HepG2 (cell line): Measurements from ENCODE around the gene AK8. TPM values are rescaled to one million over a fixed set of nuclear protein-coding genes. Genes with fewer than 3 reads are reported as not detected.

ENCODE experiments used
- ATAC-seq: fragments of 200-7000 bp; cut with Tn5 transposase; 3 replicates; pipeline ENCODE4 v1.9.1; 2020; ENCODE audit warnings: mild to moderate bottlenecking, moderate library complexity
- BruUV-seq: library from RNA; stranded (reverse); fragments of 400-500 nt; replicated peaks from 2 replicates; lab custom pipeline; 2021; lab: Mats Ljungman, UMichigan
- CTCF ChIA-PET: fragments of 300-600 bp; formaldehyde crosslinking; extraction: SDS; loops from one replicate; lab custom pipeline; 2021; ENCODE audit warnings: low total read pairs, inconsistent platforms, low intra/inter-chr PET ratio; lab: Yijun Ruan, JAX
- POLR2A ChIA-PET: fragments of 350-600 bp; sonication (Branson Sonifier 250); formaldehyde crosslinking; loops from one replicate; lab custom pipeline; 2020; ENCODE audit warnings: antibody characterized with exemption, inconsistent platforms; lab: Yijun Ruan, JAX
- DNase-seq: peaks from one replicate; pipeline ENCODE4 v3.0.0-alpha.2; 2015; ENCODE audit warnings: low spot score
- FAIRE-seq: peaks from 3 replicates; lab custom pipeline; 2011; peaks lifted over from hg19 to GRCh38; lab: Jason Lieb, UNC
- H2AFZ ChIP-seq: one replicate; pipeline ENCODE4 v1.6.1; 2011; ENCODE audit warnings: low read length, inconsistent platforms
- H3K27ac ChIP-seq: fragments of 300-600 bp; 3 replicates; pipeline ENCODE4 v1.8.0; 2011; ENCODE audit warnings: mixed run types, mild to moderate bottlenecking, mixed read lengths, low read length, inconsistent platforms; ENCODE audit not compliant: insufficient read depth; ENCODE audit errors: extremely low read length
- H3K27me3 ChIP-seq, 2 experiments: fragments of 200-600 bp in 1 of 2; 2 replicates in 1 of 2; 3 replicates in 1 of 2; pipeline versions ENCODE4 v1.6.0 to v1.8.0; 2011; ENCODE audit warnings: low read length in 2 of 2, mild to moderate bottlenecking in 2 of 2, moderate library complexity in 2 of 2, inconsistent platforms in 1 of 2; ENCODE audit not compliant: insufficient read depth in 2 of 2, control insufficient read depth in 1 of 2
- H3K36me3 ChIP-seq, 2 experiments: fragments of 200-600 bp in 1 of 2; replicated peaks in 1 of 2; 2 replicates in 1 of 2; 3 replicates in 1 of 2; pipeline versions ENCODE4 v1.5.1 to v1.8.0; 2011; ENCODE audit warnings: low read length in 2 of 2, inconsistent platforms in 1 of 2; ENCODE audit not compliant: insufficient read depth in 2 of 2, control insufficient read depth in 1 of 2
- H3K4me1 ChIP-seq: 2 replicates; pipeline ENCODE4 v1.5.1; 2012; ENCODE audit warnings: low read length, inconsistent platforms; ENCODE audit not compliant: insufficient read depth
- H3K4me2 ChIP-seq: 2 replicates; pipeline ENCODE4 v1.6.0; 2011; ENCODE audit warnings: low read depth, low read length, inconsistent platforms
- H3K4me3 ChIP-seq, 3 experiments: fragments of 200-600 bp in 1 of 3; sonication (generic), shearing (Covaris generic) in 1 of 3; replicated peaks in 1 of 3; 2 replicates each; pipeline ENCODE4 v1.5.1; 2011 to 2016; ENCODE audit warnings: low read length in 3 of 3, inconsistent platforms in 2 of 3, low read depth in 2 of 3, mild to moderate bottlenecking in 2 of 3, control low read depth in 1 of 3, mixed read lengths in 1 of 3; ENCODE audit not compliant: insufficient read depth in 1 of 3
- H3K79me2 ChIP-seq: one replicate; pipeline ENCODE4 v1.6.1; 2011; ENCODE audit warnings: low read length, inconsistent platforms; ENCODE audit not compliant: insufficient read depth
- H3K9ac ChIP-seq: 2 replicates; pipeline ENCODE4 v1.6.0; 2011; ENCODE audit warnings: mild to moderate bottlenecking, low read depth, low read length, inconsistent platforms; ENCODE audit not compliant: insufficient read depth
- H3K9me3 ChIP-seq: 2 replicates; pipeline ENCODE4 v1.5.1; 2012; ENCODE audit warnings: mild to moderate bottlenecking, low read length
- H4K20me1 ChIP-seq: 2 replicates; pipeline ENCODE4 v1.6.0; 2011; ENCODE audit warnings: inconsistent platforms, mild to moderate bottlenecking, low read length, moderate library complexity; ENCODE audit not compliant: insufficient read depth
- CEBPB ChIP-seq: IDR thresholded peaks from 2 replicates; pipeline ENCODE4 v1.6.1; 2011; ENCODE audit warnings: low read depth, low read length, improper control_type of control experiment, borderline replicate concordance
- FLYWCH1 ChIP-seq: sonication (generic); formaldehyde crosslinking; IDR thresholded peaks from 2 replicates; pipeline ENCODE4 v1.8.1; 2023; ENCODE audit warnings: mild to moderate bottlenecking, missing genetic modification reagents
- MAF1 ChIP-seq: sonication (generic); formaldehyde crosslinking; IDR thresholded peaks from 2 replicates; pipeline ENCODE4 v1.5.0; 2020; ENCODE audit warnings: missing genetic modification reagents, borderline replicate concordance
- MED1 ChIP-seq: sonication (generic); formaldehyde crosslinking; IDR thresholded peaks from 2 replicates; pipeline ENCODE4 v1.4.0; 2020; ENCODE audit warnings: missing genetic modification reagents
- NR1H2 ChIP-seq: sonication (generic); formaldehyde crosslinking; IDR thresholded peaks from 2 replicates; pipeline ENCODE4 v1.8.1; 2022; ENCODE audit warnings: low read depth, missing genetic modification reagents, borderline replicate concordance
- PHF8 ChIP-seq: sonication (generic); formaldehyde crosslinking; IDR thresholded peaks from 2 replicates; pipeline ENCODE4 v1.5.0; 2020; ENCODE audit warnings: missing genetic modification reagents
- SOX5 ChIP-seq: IDR thresholded peaks from 2 replicates; pipeline ENCODE4 v1.6.1; 2016; ENCODE audit warnings: borderline replicate concordance
- ZFP90 ChIP-seq: sonication (generic); formaldehyde crosslinking; IDR thresholded peaks from 2 replicates; pipeline ENCODE4 v1.8.0; 2022; ENCODE audit warnings: missing genetic modification reagents, mild to moderate bottlenecking, inconsistent platforms, borderline replicate concordance
- ZNF138 ChIP-seq: sonication (generic); formaldehyde crosslinking; IDR thresholded peaks from 2 replicates; pipeline ENCODE4 v1.5.0; 2020; ENCODE audit warnings: mild to moderate bottlenecking, low read depth, missing genetic modification reagents
- ZNF143 ChIP-seq: sonication (generic); formaldehyde crosslinking; IDR thresholded peaks from 2 replicates; pipeline ENCODE4 v1.4.0; 2020; ENCODE audit warnings: missing genetic modification reagents
- ZNF160 ChIP-seq: sonication (generic); formaldehyde crosslinking; IDR thresholded peaks from 2 replicates; pipeline ENCODE4 v1.8.0; 2022; ENCODE audit warnings: mild to moderate bottlenecking, inconsistent platforms, missing genetic modification reagents
- ZNF225 ChIP-seq: sonication (generic); formaldehyde crosslinking; IDR thresholded peaks from 2 replicates; pipeline ENCODE4 v1.4.0; 2020; ENCODE audit warnings: mild to moderate bottlenecking, missing genetic modification reagents
- WGBS: methylation state at CpG from one replicate; pipeline ENCODE4 v1.1.6; 2017; ENCODE audit warnings: low lambda C conversion rate; 5-methylcytosine and 5-hydroxymethylcytosine counted together
- in situ Hi-C: cut with HindIII; loops from 2 replicates; pipeline ENCODE4 v1.10.0; 2017; ENCODE audit warnings: low pct_unique_long_range_greater_than_20kb; ENCODE audit not compliant: extremely low pct_ligation_motif_present
- intact Hi-C: fragments of 100-400 bp; cut with micrococcal nuclease; formaldehyde crosslinking; loops from one replicate; pipeline ENCODE4 v1.10.0; 2022; ENCODE audit not compliant: unreplicated experiment
- polyA plus RNA-seq, 8 experiments: library from polyadenylated mRNA; depleted of rRNA in 3 of 8; stranded (reverse) in 7 of 8; unstranded in 1 of 8; fragments of >200 nt; fragmentation: Illumina TruSeq in 4 of 8; extraction: Trizol in 4 of 8; gene quantifications; 2 replicates each; pipeline versions ENCODE4 v1.2.1 to v1.2.3, GENCODE V29; 2011 to 2016; ENCODE audit warnings: low read depth in 4 of 8, missing spikeins in 1 of 8, mixed read lengths in 1 of 8; ENCODE audit not compliant: insufficient read depth in 1 of 8
- total RNA-seq, 5 experiments: library from RNA; depleted of rRNA; stranded (reverse); fragments of >200 nt; fragmentation: Illumina TruSeq; extraction: Trizol; gene quantifications; 2 replicates each; pipeline ENCODE4 v1.2.3, GENCODE V29; 2016; ENCODE audit warnings: low read depth in 1 of 5
- TF ChIP-seq, protein P1 (sequence below): sonication (generic); formaldehyde crosslinking; IDR thresholded peaks from 2 replicates; pipeline ENCODE4 v1.4.0; 2020; ENCODE audit warnings: mild to moderate bottlenecking, missing genetic modification reagents, borderline replicate concordance
- TF ChIP-seq, protein P2 (sequence below): IDR thresholded peaks from 2 replicates; pipeline ENCODE4 v1.6.1; 2012; ENCODE audit warnings: low read length, improper control_type of control experiment
- TF ChIP-seq, protein P3 (sequence below): sonication (generic); formaldehyde crosslinking; IDR thresholded peaks from 2 replicates; pipeline ENCODE4 v1.5.0; 2020; ENCODE audit warnings: mild to moderate bottlenecking, missing genetic modification reagents
- TF ChIP-seq, protein P4 (sequence below): sonication (generic); formaldehyde crosslinking; IDR thresholded peaks from 2 replicates; pipeline ENCODE4 v1.4.0; 2020; ENCODE audit warnings: mild to moderate bottlenecking, missing genetic modification reagents

AK8 gene
- total and polyA plus RNA-seq, 2 of the 13 experiments (the other 11 are each of a cell fraction or from before 2014, with no cell fraction given): 0.11 TPM; not detected in 1

DNA sequence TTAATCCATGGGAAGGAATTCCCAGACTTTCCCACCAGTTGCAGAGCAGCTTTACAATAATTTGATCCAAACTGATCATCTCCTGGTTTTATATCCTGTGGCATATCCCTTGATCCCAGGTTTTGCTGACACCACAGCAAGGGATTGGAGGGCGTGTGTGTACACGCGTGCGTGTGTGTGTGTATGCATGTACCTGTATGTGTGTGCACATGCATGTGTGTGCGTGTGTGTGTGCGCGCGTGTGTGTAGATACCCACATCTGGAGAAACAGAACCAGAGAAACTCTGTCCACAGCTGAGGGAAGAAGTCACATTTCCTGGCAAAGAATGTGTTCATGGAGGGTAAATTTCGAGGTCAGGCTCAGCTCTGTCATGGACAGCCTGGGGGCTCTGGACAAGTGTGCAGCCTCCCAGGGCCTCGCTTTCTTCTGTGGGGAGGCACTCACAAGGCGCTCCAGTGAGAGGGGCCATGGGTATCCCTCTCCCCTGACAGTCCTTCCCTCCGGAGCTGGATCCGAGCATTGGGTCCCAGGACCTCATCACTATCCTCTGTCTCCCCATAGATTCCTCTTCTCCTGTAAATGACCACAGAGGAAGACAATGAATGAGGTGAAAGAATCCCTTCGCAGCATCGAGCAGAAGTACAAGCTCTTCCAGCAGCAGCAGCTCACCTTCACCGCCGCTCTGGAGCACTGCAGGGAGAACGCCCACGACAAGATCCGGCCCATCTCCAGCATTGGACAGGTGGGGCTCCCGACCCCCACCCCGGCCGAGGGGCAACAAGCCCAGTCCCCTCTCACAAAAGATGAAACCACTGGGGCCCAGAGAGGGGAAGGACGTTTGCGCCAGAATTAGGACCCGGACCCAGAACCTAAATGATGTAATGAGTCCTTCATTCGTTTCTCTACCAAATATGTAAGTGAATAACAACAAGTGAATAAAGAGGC is 5.5 kb upstream of the AK8 start:
- H3K9me3 ChIP-seq: no peaks in the 10 kb centered on the region
- H3K4me2 ChIP-seq: no peak overlapping the region
- CTCF ChIA-PET: no interaction called here
- no peak overlapping the region for H2AFZ ChIP-seq
- intact Hi-C loops (no loop called here), in situ Hi-C loops (no loop called here)
- FAIRE-seq (no peak), ATAC-seq (no peak), DNase-seq (no peak)
- 77% methylated on average over 25 of the region's 27 CpGs for WGBS
- BruUV-seq: no TSS peak
- no peaks in the 10 kb centered on the region for H3K36me3 ChIP-seq
- no peaks in the 10 kb centered on the region for H3K79me2 ChIP-seq
- H4K20me1 ChIP-seq: no peaks in the 10 kb centered on the region
- H3K9ac ChIP-seq: no peak overlapping the region
- POLR2A ChIA-PET: no interaction called here
- no peak overlapping the region for H3K27ac ChIP-seq
- H3K27me3 ChIP-seq: no peaks in the 10 kb centered on the region
- peaks cover 22% of the 10 kb centered on the region for H3K4me1 ChIP-seq
- no peak overlapping the region for H3K4me3 ChIP-seq
- TF ChIP-seq ZNF138 (no peak), CEBPB (no peak), ZNF225 (CRISPR knock-in tag) (no peak), ZNF143 (CRISPR knock-in tag) (no peak), MAF1 (CRISPR knock-in tag) (no peak), FLYWCH1 (CRISPR knock-in tag) (no peak), SOX5 (CRISPR knock-in tag) (no peak), PHF8 (CRISPR knock-in tag) (no peak), ZNF160 (CRISPR knock-in tag) (no peak), NR1H2 (CRISPR knock-in tag) (no peak), MED1 (CRISPR knock-in tag) (no peak), ZFP90 (CRISPR knock-in tag) (no peak)
- TF ChIP-seq, protein P1, sequence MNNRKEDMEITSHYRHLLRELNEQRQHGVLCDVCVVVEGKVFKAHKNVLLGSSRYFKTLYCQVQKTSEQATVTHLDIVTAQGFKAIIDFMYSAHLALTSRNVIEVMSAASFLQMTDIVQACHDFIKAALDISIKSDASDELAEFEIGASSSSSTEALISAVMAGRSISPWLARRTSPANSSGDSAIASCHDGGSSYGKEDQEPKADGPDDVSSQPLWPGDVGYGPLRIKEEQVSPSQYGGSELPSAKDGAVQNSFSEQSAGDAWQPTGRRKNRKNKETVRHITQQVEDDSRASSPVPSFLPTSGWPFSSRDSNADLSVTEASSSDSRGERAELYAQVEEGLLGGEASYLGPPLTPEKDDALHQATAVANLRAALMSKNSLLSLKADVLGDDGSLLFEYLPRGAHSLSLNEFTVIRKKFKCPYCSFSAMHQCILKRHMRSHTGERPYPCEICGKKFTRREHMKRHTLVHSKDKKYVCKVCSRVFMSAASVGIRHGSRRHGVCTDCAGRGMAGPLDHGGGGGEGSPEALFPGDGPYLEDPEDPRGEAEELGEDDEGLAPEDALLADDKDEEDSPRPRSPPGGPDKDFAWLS: no peak
- TF ChIP-seq, protein P2, sequence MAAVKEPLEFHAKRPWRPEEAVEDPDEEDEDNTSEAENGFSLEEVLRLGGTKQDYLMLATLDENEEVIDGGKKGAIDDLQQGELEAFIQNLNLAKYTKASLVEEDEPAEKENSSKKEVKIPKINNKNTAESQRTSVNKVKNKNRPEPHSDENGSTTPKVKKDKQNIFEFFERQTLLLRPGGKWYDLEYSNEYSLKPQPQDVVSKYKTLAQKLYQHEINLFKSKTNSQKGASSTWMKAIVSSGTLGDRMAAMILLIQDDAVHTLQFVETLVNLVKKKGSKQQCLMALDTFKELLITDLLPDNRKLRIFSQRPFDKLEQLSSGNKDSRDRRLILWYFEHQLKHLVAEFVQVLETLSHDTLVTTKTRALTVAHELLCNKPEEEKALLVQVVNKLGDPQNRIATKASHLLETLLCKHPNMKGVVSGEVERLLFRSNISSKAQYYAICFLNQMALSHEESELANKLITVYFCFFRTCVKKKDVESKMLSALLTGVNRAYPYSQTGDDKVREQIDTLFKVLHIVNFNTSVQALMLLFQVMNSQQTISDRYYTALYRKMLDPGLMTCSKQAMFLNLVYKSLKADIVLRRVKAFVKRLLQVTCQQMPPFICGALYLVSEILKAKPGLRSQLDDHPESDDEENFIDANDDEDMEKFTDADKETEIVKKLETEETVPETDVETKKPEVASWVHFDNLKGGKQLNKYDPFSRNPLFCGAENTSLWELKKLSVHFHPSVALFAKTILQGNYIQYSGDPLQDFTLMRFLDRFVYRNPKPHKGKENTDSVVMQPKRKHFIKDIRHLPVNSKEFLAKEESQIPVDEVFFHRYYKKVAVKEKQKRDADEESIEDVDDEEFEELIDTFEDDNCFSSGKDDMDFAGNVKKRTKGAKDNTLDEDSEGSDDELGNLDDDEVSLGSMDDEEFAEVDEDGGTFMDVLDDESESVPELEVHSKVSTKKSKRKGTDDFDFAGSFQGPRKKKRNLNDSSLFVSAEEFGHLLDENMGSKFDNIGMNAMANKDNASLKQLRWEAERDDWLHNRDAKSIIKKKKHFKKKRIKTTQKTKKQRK: no peak
- TF ChIP-seq, protein P3, sequence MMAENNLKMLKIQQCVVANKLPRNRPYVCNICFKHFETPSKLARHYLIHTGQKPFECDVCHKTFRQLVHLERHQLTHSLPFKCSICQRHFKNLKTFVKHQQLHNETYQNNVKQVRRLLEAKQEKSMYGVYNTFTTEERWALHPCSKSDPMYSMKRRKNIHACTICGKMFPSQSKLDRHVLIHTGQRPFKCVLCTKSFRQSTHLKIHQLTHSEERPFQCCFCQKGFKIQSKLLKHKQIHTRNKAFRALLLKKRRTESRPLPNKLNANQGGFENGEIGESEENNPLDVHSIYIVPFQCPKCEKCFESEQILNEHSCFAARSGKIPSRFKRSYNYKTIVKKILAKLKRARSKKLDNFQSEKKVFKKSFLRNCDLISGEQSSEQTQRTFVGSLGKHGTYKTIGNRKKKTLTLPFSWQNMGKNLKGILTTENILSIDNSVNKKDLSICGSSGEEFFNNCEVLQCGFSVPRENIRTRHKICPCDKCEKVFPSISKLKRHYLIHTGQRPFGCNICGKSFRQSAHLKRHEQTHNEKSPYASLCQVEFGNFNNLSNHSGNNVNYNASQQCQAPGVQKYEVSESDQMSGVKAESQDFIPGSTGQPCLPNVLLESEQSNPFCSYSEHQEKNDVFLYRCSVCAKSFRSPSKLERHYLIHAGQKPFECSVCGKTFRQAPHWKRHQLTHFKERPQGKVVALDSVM (CRISPR knock-in tag): no peak
- TF ChIP-seq, protein P4, sequence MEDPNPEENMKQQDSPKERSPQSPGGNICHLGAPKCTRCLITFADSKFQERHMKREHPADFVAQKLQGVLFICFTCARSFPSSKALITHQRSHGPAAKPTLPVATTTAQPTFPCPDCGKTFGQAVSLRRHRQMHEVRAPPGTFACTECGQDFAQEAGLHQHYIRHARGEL: no peak
